ENCODE results near the gene PPBP. TPM values are rescaled to one million over a fixed set of nuclear protein-coding genes. Genes with fewer than 3 reads are reported as not detected.

Gene PPBP
- total RNA-seq, 1 experiment from 2014 or later: not detected

Other genes with a start within 250 kb of the PPBP start
- 1.8 TPM for gene CXCL8, start 247.6 kb downstream of the PPBP start, total RNA-seq (2021; ENCODE audit: unreplicated experiment)
- gene CXCL6, start 151.5 kb downstream of the PPBP start, total RNA-seq (2021; ENCODE audit: unreplicated experiment): not detected
- not detected for gene PF4V1, start 134.9 kb downstream of the PPBP start, total RNA-seq (2021; ENCODE audit: unreplicated experiment)
- 2.5 TPM for gene CXCL1, start 118.8 kb downstream of the PPBP start, total RNA-seq (2021; ENCODE audit: unreplicated experiment)
- not detected for gene PF4, start 6.2 kb downstream of the PPBP start, total RNA-seq (2021; ENCODE audit: unreplicated experiment)
- gene CXCL5, start 10.5 kb upstream of the PPBP start, total RNA-seq (2021; ENCODE audit: unreplicated experiment): not detected
- gene CXCL3, start 50.5 kb upstream of the PPBP start, total RNA-seq (2021; ENCODE audit: unreplicated experiment): 1.9 TPM
- gene CXCL2, start 111.0 kb upstream of the PPBP start, total RNA-seq (2021; ENCODE audit: unreplicated experiment): 1.8 TPM
- gene MTHFD2L, start 169.9 kb upstream of the PPBP start, total RNA-seq (2021; ENCODE audit: unreplicated experiment): 15.0 TPM